ENCODE data around the gene EMSY. TPM values are rescaled to one million over a fixed set of nuclear protein-coding genes. Genes with fewer than 3 reads are reported as not detected.

EMSY gene
- total and polyA plus RNA-seq, 2 donors (not counting 1 experiment from before 2014, with no cell fraction given): 27.4 to 59.7 TPM

DNA sequence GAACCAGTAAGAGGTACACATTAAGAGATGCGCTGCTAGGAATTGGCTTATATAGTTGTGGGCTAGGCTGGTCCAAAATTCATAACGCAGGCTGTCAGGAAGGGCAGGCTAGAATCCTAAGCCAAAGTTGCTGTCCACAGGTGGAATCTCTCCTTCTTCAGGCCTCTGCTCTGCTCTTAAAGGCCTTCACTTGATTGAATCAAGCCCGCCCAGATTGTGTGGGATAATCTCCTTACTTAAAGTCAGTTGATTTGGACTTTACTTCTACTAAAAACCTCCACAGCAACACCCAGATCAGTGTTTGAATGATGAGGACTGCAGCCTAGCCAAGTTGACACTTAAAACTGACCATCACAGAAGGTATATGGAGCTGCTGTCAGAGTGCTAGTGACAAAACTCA is 156.9 kb downstream of the EMSY start:
- WGBS (ENCODE audit: insufficient coverage): 96% methylated on average over 2 of the region's 3 CpGs
- Histone ChIP-seq H3K9ac (ENCODE audit: low read length) (no peak overlapping the region), H3K9me3 (ENCODE audit: control extremely low read depth in 1 of 3, control insufficient read depth in 2 of 3, insufficient read depth in 1 of 3, low read length in 2 of 3) (no peaks in the 10 kb centered on the region), H3K4me2 (replicated peaks; ENCODE audit: low read depth, low read length, poor library complexity, severe bottlenecking) (no peak overlapping the region), H3K4me1 (ENCODE audit: control insufficient read depth in 2 of 2, insufficient read depth in 2 of 2, low read length in 2 of 2) (peaks cover 0 to 4% of the 10 kb centered on the region in 2 donors), H2AFZ (ENCODE audit: insufficient read depth, low read depth, low read length, poor library complexity, severe bottlenecking) (no peak overlapping the region), H3K27ac (ENCODE audit: low read length in 2 of 2) (no peak overlapping the region), H3K4me3 (ENCODE audit: control extremely low read depth in 1 of 5, extremely low read depth in 1 of 5, insufficient read depth in 1 of 5, low read depth in 2 of 5, low read length in 4 of 5) (no peak overlapping the region), H3K27me3 (replicated peaks in 1 of 4; ENCODE audit: control extremely low read depth in 1 of 4, control insufficient read depth in 3 of 4, insufficient read depth in 4 of 4, low read length in 3 of 4) (peaks cover 0 to 20% (median 2%) of the 10 kb centered on the region in 4 experiments), H3K36me3 (replicated peaks in 1 of 2; ENCODE audit: control extremely low read depth in 1 of 2, control insufficient read depth in 1 of 2, extremely low read depth in 1 of 2, insufficient read depth in 2 of 2, low read length in 1 of 2) (no peaks in the 10 kb centered on the region), H4K20me1 (ENCODE audit: control insufficient read depth, insufficient read depth, low read length, poor library complexity, severe bottlenecking) (no peaks in the 10 kb centered on the region), H3K79me2 (ENCODE audit: control insufficient read depth, insufficient read depth, low read length) (no peaks in the 10 kb centered on the region)
- DNase-seq: no peak
- Mint-ChIP-seq H3K9me3 (ENCODE audit: insufficient read depth) (no peaks in the 10 kb centered on the region), H3K27me3 (peaks cover 36% of the 10 kb centered on the region), H3K4me3 (no peak overlapping the region), H3K4me1 (peaks cover 14% of the 10 kb centered on the region), H3K27ac (no peak overlapping the region)
- ATAC-seq (ENCODE audit: low read depth): no peak
- CTCF ChIA-PET: interaction anchor here (0.6 to 1.1 kb wide), 3 partner anchors 79 to 376 kb away, joined by 3 to 4 read pairs (median 3); no protein-coding TSS in a partner anchor
- POLR2A ChIA-PET: no interaction called here
- intact Hi-C loops (cut with micrococcal nuclease): no loop called here
- no peak for TF ChIP-seq EZH2 (IDR thresholded peaks at IDR 0.05; ENCODE audit: borderline replicate concordance, insufficient read depth, low read depth, low read length, poor library complexity, severe bottlenecking)
- TF ChIP-seq, protein P1, sequence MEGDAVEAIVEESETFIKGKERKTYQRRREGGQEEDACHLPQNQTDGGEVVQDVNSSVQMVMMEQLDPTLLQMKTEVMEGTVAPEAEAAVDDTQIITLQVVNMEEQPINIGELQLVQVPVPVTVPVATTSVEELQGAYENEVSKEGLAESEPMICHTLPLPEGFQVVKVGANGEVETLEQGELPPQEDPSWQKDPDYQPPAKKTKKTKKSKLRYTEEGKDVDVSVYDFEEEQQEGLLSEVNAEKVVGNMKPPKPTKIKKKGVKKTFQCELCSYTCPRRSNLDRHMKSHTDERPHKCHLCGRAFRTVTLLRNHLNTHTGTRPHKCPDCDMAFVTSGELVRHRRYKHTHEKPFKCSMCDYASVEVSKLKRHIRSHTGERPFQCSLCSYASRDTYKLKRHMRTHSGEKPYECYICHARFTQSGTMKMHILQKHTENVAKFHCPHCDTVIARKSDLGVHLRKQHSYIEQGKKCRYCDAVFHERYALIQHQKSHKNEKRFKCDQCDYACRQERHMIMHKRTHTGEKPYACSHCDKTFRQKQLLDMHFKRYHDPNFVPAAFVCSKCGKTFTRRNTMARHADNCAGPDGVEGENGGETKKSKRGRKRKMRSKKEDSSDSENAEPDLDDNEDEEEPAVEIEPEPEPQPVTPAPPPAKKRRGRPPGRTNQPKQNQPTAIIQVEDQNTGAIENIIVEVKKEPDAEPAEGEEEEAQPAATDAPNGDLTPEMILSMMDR (IDR thresholded peaks at IDR 0.05): no peak

DNA sequence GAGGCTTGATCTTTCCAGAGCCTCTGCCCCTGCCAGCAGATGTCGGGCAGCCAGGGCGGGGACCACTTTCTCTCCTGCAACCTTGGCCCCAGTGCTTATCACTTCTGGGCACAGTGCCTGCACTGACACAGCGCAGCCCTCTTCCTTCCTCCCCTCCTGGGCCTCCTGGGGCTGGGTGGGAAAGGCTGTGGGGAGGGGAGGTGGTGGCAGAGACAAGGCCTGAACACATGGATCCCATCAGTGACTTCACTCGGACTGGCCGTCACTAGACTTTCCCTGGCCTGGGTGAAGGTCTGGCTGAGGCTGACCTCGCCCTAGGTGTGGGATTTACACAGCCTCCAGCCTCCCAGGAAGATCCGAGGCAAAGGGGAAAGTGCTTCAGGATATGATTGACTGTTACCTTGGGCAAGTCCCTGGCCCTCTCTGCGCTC is 157.6 kb downstream of the EMSY start:
- H3K36me3 ChIP-seq (replicated peaks in 1 of 2; ENCODE audit: control extremely low read depth in 1 of 2, control insufficient read depth in 1 of 2, extremely low read depth in 1 of 2, insufficient read depth in 2 of 2, low read length in 1 of 2): no peaks in the 10 kb centered on the region
- H3K27ac ChIP-seq (ENCODE audit: low read length in 2 of 2): no peak overlapping the region
- peaks cover 0 to 9% of the 10 kb centered on the region in 2 donors for H3K4me1 ChIP-seq (ENCODE audit: control insufficient read depth in 2 of 2, insufficient read depth in 2 of 2, low read length in 2 of 2)
- no peaks in the 10 kb centered on the region for H3K9me3 ChIP-seq (ENCODE audit: control extremely low read depth in 1 of 3, control insufficient read depth in 2 of 3, insufficient read depth in 1 of 3, low read length in 2 of 3)
- Mint-ChIP-seq H3K27ac (no peak overlapping the region), H3K4me1 (peaks cover 18% of the 10 kb centered on the region), H3K9me3 (ENCODE audit: insufficient read depth) (no peaks in the 10 kb centered on the region), H3K4me3 (no peak overlapping the region), H3K27me3 (peaks cover 37% of the 10 kb centered on the region)
- no peaks in the 10 kb centered on the region for H3K79me2 ChIP-seq (ENCODE audit: control insufficient read depth, insufficient read depth, low read length)
- ChIA-PET CTCF (interaction anchor here (1.1 kb wide), 1 partner anchor 79 kb away, joined by 4 read pairs; no protein-coding TSS in a partner anchor), POLR2A (no interaction called here)
- H2AFZ ChIP-seq (ENCODE audit: insufficient read depth, low read depth, low read length, poor library complexity, severe bottlenecking): no peak overlapping the region
- no peak overlapping the region for H3K4me2 ChIP-seq (replicated peaks; ENCODE audit: low read depth, low read length, poor library complexity, severe bottlenecking)
- no peak for ATAC-seq (ENCODE audit: low read depth)
- no peak overlapping the region for H3K4me3 ChIP-seq (ENCODE audit: control extremely low read depth in 1 of 5, extremely low read depth in 1 of 5, insufficient read depth in 1 of 5, low read depth in 2 of 5, low read length in 4 of 5)
- no peak for TF ChIP-seq EZH2 (IDR thresholded peaks at IDR 0.05; ENCODE audit: borderline replicate concordance, insufficient read depth, low read depth, low read length, poor library complexity, severe bottlenecking)
- TF ChIP-seq, protein P1 (IDR thresholded peaks at IDR 0.05): no peak
- DNase-seq: no peak
- 28% methylated on average over 6 of the region's 8 CpGs for WGBS (ENCODE audit: insufficient coverage)
- intact Hi-C loops (cut with micrococcal nuclease): no loop called here
- no peaks in the 10 kb centered on the region for H4K20me1 ChIP-seq (ENCODE audit: control insufficient read depth, insufficient read depth, low read length, poor library complexity, severe bottlenecking)
- H3K9ac ChIP-seq (ENCODE audit: low read length): no peak overlapping the region
- peaks cover 0 to 14% (median 0%) of the 10 kb centered on the region in 4 experiments for H3K27me3 ChIP-seq (replicated peaks in 1 of 4; ENCODE audit: control extremely low read depth in 1 of 4, control insufficient read depth in 3 of 4, insufficient read depth in 4 of 4, low read length in 3 of 4)

Small RNA genes lying within 50 kb of the gene (small RNA-seq; reads per million reads assigned to genes)
- not detected for gene AP001189.2 (ENCODE audit: insufficient read length, low read depth, low replicate concordance)
- gene RF00019 (ENCODE audit: insufficient read length, low read depth, low replicate concordance): not detected

Other genes starting within 250 kb of the EMSY start
- 0.39 TPM in 1 of 2 replicates, not detected in the other for gene WNT11, start 238.5 kb upstream of the EMSY start, total RNA-seq
- 0.07 TPM in 1 of 2 replicates, not detected in the other for gene WNT11, start 238.5 kb upstream of the EMSY start, polyA plus RNA-seq
- gene THAP12, start 63.9 kb upstream of the EMSY start, total RNA-seq: 52.9 and 55.6 TPM in 2 replicates
- 16.8 and 21.4 TPM in 2 replicates for gene THAP12, start 63.9 kb upstream of the EMSY start, polyA plus RNA-seq
- 8.2 TPM in 2 replicates for gene GVQW3, start 63.7 kb upstream of the EMSY start, total RNA-seq
- gene GVQW3, start 63.7 kb upstream of the EMSY start, polyA plus RNA-seq: 3.5 and 4.9 TPM in 2 replicates
- gene LRRC32, start 225.7 kb downstream of the EMSY start, total RNA-seq: 1.0 and 1.4 TPM in 2 replicates
- 0.60 and 2.4 TPM in 2 replicates for gene LRRC32, start 225.7 kb downstream of the EMSY start, polyA plus RNA-seq